HL-60 (cell line): ENCODE data around the gene OLR1.

Experiments used
- DNase-seq, 2 experiments: peaks; one replicate each; pipeline ENCODE4 v3.0.0-alpha.2; 2010 to 2020; ENCODE audit warnings: low read depth in 1 of 2, low spot score in 1 of 2
- H3K27ac ChIP-seq: fragments of 250-450 bp; sonication (Bioruptor Pico); replicated peaks from 2 replicates; pipeline ENCODE4 v1.5.1; 2020; ENCODE audit warnings: mild to moderate bottlenecking, moderate library complexity
- H3K27me3 ChIP-seq: fragments of 250-450 bp; sonication (Bioruptor Pico); 2 replicates; pipeline ENCODE4 v1.5.1; 2021; ENCODE audit warnings: mild to moderate bottlenecking, moderate library complexity; ENCODE audit not compliant: insufficient read depth, poor library complexity, severe bottlenecking
- H3K4me3 ChIP-seq: replicated peaks from 2 replicates; pipeline ENCODE4 v1.5.1; 2011; ENCODE audit warnings: mild to moderate bottlenecking, control low read depth, low read length; ENCODE audit not compliant: insufficient read depth
- GABPA ChIP-seq: IDR thresholded peaks from 2 replicates; pipeline ENCODE4 v1.6.1; 2012; ENCODE audit warnings: low read depth
- POLR2AphosphoS5 ChIP-seq: IDR thresholded peaks from 2 replicates; pipeline ENCODE4 v1.6.1; 2012; ENCODE audit warnings: low read depth
- SPI1 ChIP-seq: IDR thresholded peaks from 2 replicates; pipeline ENCODE4 v1.6.1; 2012; ENCODE audit warnings: low read depth, mild to moderate bottlenecking, borderline replicate concordance
- TF ChIP-seq, protein P1 (sequence below): IDR thresholded peaks from 2 replicates; pipeline ENCODE4 v1.6.1; 2012; ENCODE audit warnings: low read depth; ENCODE audit not compliant: insufficient replicate concordance
- TF ChIP-seq, protein P2 (sequence below): IDR thresholded peaks from one replicate; pipeline ENCODE4 v1.5.1; 2011; ENCODE audit warnings: low read length, control low read depth, inconsistent platforms; ENCODE audit not compliant: insufficient read depth

Gene OLR1

DNA sequence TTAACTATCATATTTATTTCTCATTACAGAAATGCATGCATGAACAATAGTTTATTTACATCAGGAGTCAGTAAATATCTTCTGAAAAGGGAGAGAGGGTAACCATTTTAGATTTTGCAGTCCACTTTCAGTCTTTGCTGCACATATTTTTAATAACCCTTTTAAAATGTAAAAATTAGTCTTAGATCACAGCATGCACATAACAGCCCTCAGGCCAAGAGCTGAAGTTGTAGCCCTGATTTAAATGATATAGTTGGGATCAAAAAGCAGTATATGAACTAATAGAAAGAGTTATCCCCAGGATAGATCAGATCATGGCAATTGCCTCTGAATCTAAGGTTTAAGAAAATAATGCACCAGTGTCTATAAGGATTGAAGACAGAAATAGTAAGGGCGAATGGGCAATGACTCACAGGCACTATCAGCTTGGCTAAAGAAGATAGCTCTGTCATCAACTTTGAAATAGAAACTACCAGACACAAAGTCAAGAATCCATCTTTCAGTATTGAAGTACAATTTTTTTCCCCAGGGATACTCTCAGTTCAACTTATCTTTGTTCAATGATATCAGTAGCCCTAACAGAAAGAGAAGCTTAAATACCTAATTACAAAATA is 28.8 kb downstream of the OLR1 start:
- Histone ChIP-seq H3K27ac (no peak overlapping the region), H3K27me3 (no peaks in the 10 kb centered on the region), H3K4me3 (no peak overlapping the region)
- TF ChIP-seq POLR2AphosphoS5 = no peak
- no peak for TF ChIP-seq SPI1
- no peak for TF ChIP-seq GABPA
- TF ChIP-seq, protein P1, sequence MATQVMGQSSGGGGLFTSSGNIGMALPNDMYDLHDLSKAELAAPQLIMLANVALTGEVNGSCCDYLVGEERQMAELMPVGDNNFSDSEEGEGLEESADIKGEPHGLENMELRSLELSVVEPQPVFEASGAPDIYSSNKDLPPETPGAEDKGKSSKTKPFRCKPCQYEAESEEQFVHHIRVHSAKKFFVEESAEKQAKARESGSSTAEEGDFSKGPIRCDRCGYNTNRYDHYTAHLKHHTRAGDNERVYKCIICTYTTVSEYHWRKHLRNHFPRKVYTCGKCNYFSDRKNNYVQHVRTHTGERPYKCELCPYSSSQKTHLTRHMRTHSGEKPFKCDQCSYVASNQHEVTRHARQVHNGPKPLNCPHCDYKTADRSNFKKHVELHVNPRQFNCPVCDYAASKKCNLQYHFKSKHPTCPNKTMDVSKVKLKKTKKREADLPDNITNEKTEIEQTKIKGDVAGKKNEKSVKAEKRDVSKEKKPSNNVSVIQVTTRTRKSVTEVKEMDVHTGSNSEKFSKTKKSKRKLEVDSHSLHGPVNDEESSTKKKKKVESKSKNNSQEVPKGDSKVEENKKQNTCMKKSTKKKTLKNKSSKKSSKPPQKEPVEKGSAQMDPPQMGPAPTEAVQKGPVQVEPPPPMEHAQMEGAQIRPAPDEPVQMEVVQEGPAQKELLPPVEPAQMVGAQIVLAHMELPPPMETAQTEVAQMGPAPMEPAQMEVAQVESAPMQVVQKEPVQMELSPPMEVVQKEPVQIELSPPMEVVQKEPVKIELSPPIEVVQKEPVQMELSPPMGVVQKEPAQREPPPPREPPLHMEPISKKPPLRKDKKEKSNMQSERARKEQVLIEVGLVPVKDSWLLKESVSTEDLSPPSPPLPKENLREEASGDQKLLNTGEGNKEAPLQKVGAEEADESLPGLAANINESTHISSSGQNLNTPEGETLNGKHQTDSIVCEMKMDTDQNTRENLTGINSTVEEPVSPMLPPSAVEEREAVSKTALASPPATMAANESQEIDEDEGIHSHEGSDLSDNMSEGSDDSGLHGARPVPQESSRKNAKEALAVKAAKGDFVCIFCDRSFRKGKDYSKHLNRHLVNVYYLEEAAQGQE = no peak
- TF ChIP-seq, protein P2, sequence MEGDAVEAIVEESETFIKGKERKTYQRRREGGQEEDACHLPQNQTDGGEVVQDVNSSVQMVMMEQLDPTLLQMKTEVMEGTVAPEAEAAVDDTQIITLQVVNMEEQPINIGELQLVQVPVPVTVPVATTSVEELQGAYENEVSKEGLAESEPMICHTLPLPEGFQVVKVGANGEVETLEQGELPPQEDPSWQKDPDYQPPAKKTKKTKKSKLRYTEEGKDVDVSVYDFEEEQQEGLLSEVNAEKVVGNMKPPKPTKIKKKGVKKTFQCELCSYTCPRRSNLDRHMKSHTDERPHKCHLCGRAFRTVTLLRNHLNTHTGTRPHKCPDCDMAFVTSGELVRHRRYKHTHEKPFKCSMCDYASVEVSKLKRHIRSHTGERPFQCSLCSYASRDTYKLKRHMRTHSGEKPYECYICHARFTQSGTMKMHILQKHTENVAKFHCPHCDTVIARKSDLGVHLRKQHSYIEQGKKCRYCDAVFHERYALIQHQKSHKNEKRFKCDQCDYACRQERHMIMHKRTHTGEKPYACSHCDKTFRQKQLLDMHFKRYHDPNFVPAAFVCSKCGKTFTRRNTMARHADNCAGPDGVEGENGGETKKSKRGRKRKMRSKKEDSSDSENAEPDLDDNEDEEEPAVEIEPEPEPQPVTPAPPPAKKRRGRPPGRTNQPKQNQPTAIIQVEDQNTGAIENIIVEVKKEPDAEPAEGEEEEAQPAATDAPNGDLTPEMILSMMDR = no peak
- DNase-seq = no peak

DNA sequence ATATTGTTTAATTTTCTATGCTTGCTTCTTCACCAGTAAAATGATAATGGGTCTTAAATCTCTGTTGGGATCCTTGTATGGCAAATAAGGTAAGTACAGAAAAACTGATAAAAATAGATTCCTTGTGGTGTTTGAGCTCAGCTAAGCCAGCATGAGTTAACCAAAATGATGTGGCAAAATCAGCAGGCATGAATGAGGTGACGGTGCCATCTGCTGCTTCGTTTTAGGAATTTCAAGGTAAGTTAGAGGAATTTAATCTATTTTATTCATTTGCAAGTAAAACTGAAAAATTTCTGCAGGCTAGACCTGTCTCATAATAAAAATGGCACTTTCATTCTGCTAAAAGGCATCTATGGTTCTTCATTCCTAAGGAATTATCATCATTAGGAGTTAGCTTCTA is 31.9 kb downstream of the OLR1 start:
- Histone ChIP-seq H3K4me3 (no peak overlapping the region), H3K27ac (peak overlapping the region; percentile 13; the same call in 1 of the 2 replicates), H3K27me3 (no peaks in the 10 kb centered on the region)
- DNase-seq = peak in 1 of 2 experiments; percentile 78
- no peak for TF ChIP-seq SPI1
- TF ChIP-seq POLR2AphosphoS5 = no peak
- TF ChIP-seq, protein P1 = no peak
- no peak for TF ChIP-seq GABPA
- TF ChIP-seq, protein P2 = peak; percentile 13

DNA sequence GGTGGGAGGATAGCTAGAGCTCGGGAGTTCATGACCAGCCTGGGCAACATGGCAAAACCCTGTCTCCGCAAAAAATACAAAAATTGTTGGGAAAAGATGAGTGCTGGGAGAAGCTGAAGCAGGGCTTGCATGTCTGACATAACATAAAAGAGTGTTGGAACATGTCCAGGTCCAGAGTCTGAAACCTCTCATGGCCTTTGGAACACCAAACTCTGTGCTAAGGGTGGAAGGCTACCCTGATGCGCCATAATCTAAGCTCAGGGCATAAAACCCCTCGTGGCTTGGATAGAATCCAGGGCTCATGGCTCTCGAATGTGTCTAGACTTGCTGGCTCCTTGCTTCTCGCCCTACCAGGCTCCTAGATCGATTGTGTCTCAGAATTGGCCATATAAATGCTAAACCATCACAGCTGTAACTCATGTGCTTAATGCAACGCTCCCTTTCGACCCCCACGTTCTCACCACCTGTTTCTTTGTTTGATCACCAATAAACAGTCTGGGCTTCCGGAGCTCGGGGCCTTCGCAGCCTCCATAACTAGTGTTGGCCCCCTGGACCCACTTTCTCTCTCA is 35.2 kb downstream of the OLR1 start:
- DNase-seq = no peak
- Histone ChIP-seq H3K27ac (no peak overlapping the region), H3K27me3 (no peaks in the 10 kb centered on the region), H3K4me3 (no peak overlapping the region)
- TF ChIP-seq SPI1 (no peak), POLR2AphosphoS5 (no peak), GABPA (no peak)

DNA sequence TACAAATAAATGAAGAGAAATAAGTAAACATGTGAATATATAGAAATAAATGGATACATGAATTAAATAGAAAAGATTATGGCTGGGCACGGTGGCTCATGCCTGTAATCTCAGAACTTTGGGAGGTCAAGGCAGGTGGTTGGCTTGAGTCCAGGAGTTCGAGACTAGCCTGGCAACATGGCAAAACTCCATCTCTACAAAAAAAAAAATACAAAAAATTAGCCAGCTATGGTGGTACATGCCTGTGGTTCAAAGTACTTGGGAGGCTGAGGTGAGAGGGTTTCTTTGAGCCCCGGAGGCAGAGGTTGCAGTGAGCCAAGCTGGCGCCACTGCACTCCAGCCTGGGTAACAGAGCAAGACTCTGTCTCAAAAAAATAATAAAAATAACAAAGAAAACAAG is 36.8 kb downstream of the OLR1 start:
- H3K27ac ChIP-seq = no peak overlapping the region
- TF ChIP-seq, protein P2 = no peak
- TF ChIP-seq SPI1 = no peak
- no peak for TF ChIP-seq GABPA
- TF ChIP-seq, protein P1 = no peak
- no peak for TF ChIP-seq POLR2AphosphoS5
- H3K27me3 ChIP-seq = no peaks in the 10 kb centered on the region
- DNase-seq = no peak
- no peak overlapping the region for H3K4me3 ChIP-seq
